ENCODE results near the gene HLCS.

The HLCS gene

GRCh38 chr21:36724660-36725059, 241.8 kb downstream of the HLCS start:
- DNase-seq (ENCODE audit: low read depth, low spot score) = no peak

GRCh38 chr21:36723371-36723881, 243.0 kb downstream of the HLCS start:
- no peak for DNase-seq (ENCODE audit: low read depth, low spot score)

- no peak for DNase-seq (ENCODE audit: low read depth, low spot score)
Measured at GRCh38 chr21:36722370-36723368, 243.8 kb downstream of the HLCS start.

GRCh38 chr21:36721817-36722216, 244.7 kb downstream of the HLCS start:
- no peak for DNase-seq (ENCODE audit: low read depth, low spot score)

GRCh38 chr21:36719614-36720013, 246.9 kb downstream of the HLCS start:
- no peak for DNase-seq (ENCODE audit: low read depth, low spot score)

- no peak for DNase-seq (ENCODE audit: low read depth, low spot score)
Measured at GRCh38 chr21:36718951-36719501, 247.4 kb downstream of the HLCS start.

GRCh38 chr21:36717976-36718375, 248.5 kb downstream of the HLCS start:
- no peak for DNase-seq (ENCODE audit: low read depth, low spot score)

- DNase-seq (ENCODE audit: low read depth, low spot score) = no peak
Measured at GRCh38 chr21:36716836-36717235, 249.6 kb downstream of the HLCS start.

- DNase-seq (ENCODE audit: low read depth, low spot score) = no peak
Measured at GRCh38 chr21:36716387-36716786, 250.1 kb downstream of the HLCS start.

- DNase-seq (ENCODE audit: low read depth, low spot score) = no peak
Measured at GRCh38 chr21:36713746-36714145, 252.7 kb downstream of the HLCS start.

GRCh38 chr21:36710729-36711048, 255.8 kb downstream of the HLCS start:
- no peak for DNase-seq (ENCODE audit: low read depth, low spot score)

GRCh38 chr21:36709868-36710728, 256.4 kb downstream of the HLCS start:
- DNase-seq (ENCODE audit: low read depth, low spot score) = no peak

GRCh38 chr21:36709030-36709867, 257.2 kb downstream of the HLCS start:
- DNase-seq (ENCODE audit: low read depth, low spot score) = no peak

- DNase-seq (ENCODE audit: low read depth, low spot score) = no peak
Measured at GRCh38 chr21:36708286-36709029, 258.0 kb downstream of the HLCS start.

- DNase-seq (ENCODE audit: low read depth, low spot score) = no peak
Measured at GRCh38 chr21:36707763-36708285, 258.6 kb downstream of the HLCS start.

GRCh38 chr21:36706951-36707762, 259.3 kb downstream of the HLCS start:
- no peak for DNase-seq (ENCODE audit: low read depth, low spot score)

GRCh38 chr21:36706482-36706852, 260.0 kb downstream of the HLCS start:
- DNase-seq (ENCODE audit: low read depth, low spot score) = no peak

- DNase-seq (ENCODE audit: low read depth, low spot score) = no peak
Measured at GRCh38 chr21:36705679-36706481, 260.6 kb downstream of the HLCS start.
